Esophagus muscularis mucosa (tissue), 4 donors: ENCODE measurements around the gene UBR2. TPM values are rescaled to one million over a fixed set of nuclear protein-coding genes. Genes with fewer than 3 reads are reported as not detected.
"Not testable (repeated sequence)": the region's sequence is repeated elsewhere in the genome, so short reads cannot be mapped to it uniquely, and the experiment has no call there.

Experiments used
- DNase-seq: peaks from one replicate; pipeline ENCODE4 v3.0.0-alpha.2; 2017; ENCODE audit errors: extremely low spot score
- H3K27ac ChIP-seq, 4 donors: fragments of 200-600 bp; sonication (generic); replicated peaks in 1 of 4; 1 replicate in 3 of 4; 2 replicates in 1 of 4; pipeline ENCODE4 v1.5.1; 2016 to 2019; ENCODE audit warnings: mild to moderate bottlenecking in 1 of 4
- H3K27me3 ChIP-seq, 4 donors: fragments of 200-600 bp; sonication (generic); one replicate each; pipeline versions ENCODE4 v1.5.1 to v1.6.0; 2016 to 2019
- H3K36me3 ChIP-seq, 4 donors: fragments of 200-600 bp; sonication (generic); one replicate each; pipeline ENCODE4 v1.5.1; 2016 to 2019
- H3K4me1 ChIP-seq, 4 donors: fragments of 200-600 bp; sonication (generic); one replicate each; pipeline ENCODE4 v1.5.1; 2016 to 2019
- H3K4me3 ChIP-seq, 4 donors: fragments of 200-600 bp; sonication (generic); 1 replicate in 2 of 4; 2 replicates in 2 of 4; pipeline ENCODE4 v1.5.1; 2016 to 2019; ENCODE audit warnings: mild to moderate bottlenecking in 4 of 4, moderate library complexity in 1 of 4
- H3K9me3 ChIP-seq, 4 donors: fragments of 200-600 bp; sonication (generic); 1 replicate in 3 of 4; 2 replicates in 1 of 4; pipeline ENCODE4 v1.5.1; 2016 to 2019
- EP300 ChIP-seq: sonication (generic); formaldehyde crosslinking; IDR thresholded peaks from one replicate; pipeline ENCODE4 v1.6.1; 2017; ENCODE audit warnings: antibody characterized with exemption
- POLR2A ChIP-seq: fragments of 450-650 bp; IDR thresholded peaks from one replicate; pipeline ENCODE4 v1.6.1; 2017; ENCODE audit warnings: antibody characterized with exemption, moderate library complexity, mild to moderate bottlenecking, low read depth
- POLR2AphosphoS5 ChIP-seq, 2 donors: sonication (generic); formaldehyde crosslinking; IDR thresholded peaks; one replicate each; pipeline ENCODE4 v1.6.1; 2017; ENCODE audit warnings: antibody characterized with exemption in 2 of 2
- WGBS: methylation state at CpG from one replicate; pipeline ENCODE4 v1.1.5; 2018; 5-methylcytosine and 5-hydroxymethylcytosine counted together
- intact Hi-C: fragments of 100-400 bp; cut with DNase I; formaldehyde crosslinking; loops from one replicate; pipeline ENCODE4 v1.15.1; 2023
- total RNA-seq, 4 donors: library from RNA; depleted of rRNA; stranded (reverse); fragments of >200 nt; gene quantifications; one replicate each; pipeline versions ENCODE4 v1.1.0 to v1.2.1, GENCODE V29; 2016
- TF ChIP-seq, protein P1 (sequence below), 3 experiments: fragments of 200-600 bp in 2 of 3; fragments of 450-650 bp in 1 of 3; sonication (generic) in 2 of 3; IDR thresholded peaks; one replicate each; pipeline ENCODE4 v1.5.1; 2017 to 2019; ENCODE audit warnings: antibody characterized with exemption in 3 of 3, mild to moderate bottlenecking in 2 of 3, moderate library complexity in 1 of 3

The UBR2 gene
- total RNA-seq, 4 donors from 2014 or later, result 26.5 to 36.1 (median 28.9) TPM

DNA sequence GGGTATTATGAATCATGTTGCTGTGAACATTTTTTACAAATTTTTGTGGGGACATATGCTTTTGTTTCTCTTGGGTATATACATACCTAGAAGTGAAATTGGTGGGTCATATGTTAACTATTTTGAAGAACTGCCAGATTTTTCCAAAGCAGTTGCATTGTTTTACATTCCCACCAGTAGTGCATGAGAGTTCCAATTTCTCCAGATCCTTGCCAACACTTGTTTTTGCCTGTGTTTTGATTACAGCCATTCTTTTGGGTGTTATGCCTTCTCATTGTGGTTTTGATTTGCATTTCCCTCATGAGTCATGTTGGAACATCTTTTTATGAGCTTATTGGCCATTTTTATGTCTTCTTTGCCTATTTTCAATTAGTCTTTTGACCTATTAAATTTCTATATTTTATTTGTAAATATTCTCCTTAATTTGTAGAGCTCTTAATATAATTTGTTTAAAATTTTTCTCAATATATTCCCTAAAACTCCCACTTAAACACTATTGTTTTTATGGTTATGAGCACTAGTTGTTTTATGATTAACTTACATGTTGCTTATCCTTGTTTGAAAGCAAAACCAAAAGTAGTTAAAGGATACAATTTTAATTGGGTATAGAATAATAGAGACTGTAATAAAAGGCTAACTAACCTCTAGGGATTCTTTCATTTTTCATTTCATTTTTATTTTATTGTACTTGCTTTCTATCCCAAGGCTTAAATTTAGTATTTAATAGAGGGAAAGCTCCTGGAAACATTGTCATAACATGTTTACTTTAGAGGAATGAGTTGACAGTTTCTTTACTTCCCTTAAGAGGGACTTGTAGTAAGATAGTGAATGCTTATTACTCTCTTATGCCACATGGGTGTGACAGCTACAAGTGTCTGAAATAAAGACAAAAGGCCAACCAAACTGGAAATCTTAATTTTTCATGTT, 5.5 kb downstream of the UBR2 start:
- TF ChIP-seq EP300 (no peak), POLR2AphosphoS5 (IDR thresholded peaks at IDR 0.05) (no peak), POLR2A (no peak)
- TF ChIP-seq, protein P1, sequence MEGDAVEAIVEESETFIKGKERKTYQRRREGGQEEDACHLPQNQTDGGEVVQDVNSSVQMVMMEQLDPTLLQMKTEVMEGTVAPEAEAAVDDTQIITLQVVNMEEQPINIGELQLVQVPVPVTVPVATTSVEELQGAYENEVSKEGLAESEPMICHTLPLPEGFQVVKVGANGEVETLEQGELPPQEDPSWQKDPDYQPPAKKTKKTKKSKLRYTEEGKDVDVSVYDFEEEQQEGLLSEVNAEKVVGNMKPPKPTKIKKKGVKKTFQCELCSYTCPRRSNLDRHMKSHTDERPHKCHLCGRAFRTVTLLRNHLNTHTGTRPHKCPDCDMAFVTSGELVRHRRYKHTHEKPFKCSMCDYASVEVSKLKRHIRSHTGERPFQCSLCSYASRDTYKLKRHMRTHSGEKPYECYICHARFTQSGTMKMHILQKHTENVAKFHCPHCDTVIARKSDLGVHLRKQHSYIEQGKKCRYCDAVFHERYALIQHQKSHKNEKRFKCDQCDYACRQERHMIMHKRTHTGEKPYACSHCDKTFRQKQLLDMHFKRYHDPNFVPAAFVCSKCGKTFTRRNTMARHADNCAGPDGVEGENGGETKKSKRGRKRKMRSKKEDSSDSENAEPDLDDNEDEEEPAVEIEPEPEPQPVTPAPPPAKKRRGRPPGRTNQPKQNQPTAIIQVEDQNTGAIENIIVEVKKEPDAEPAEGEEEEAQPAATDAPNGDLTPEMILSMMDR (IDR thresholded peaks at IDR 0.05), result no peak
- peak overlapping the region in 2 of 4 donors; percentile 24 to 28 for H3K27ac ChIP-seq
- intact Hi-C loops, result loop anchor here (10.0 kb wide), 1 partner anchor 785 kb away; the partner anchor contains the start of genes PRICKLE4 and TOMM6
- peaks cover 0 to 8% (median 3%) of the 10 kb centered on the region in 4 donors for H3K36me3 ChIP-seq
- no peaks in the 10 kb centered on the region for H3K27me3 ChIP-seq
- no peak for DNase-seq
- no peak overlapping the region for H3K4me3 ChIP-seq
- H3K4me1 ChIP-seq, result peaks cover 34 to 79% (median 68%) of the 10 kb centered on the region in 4 donors
- no peaks in the 10 kb centered on the region for H3K9me3 ChIP-seq

DNA sequence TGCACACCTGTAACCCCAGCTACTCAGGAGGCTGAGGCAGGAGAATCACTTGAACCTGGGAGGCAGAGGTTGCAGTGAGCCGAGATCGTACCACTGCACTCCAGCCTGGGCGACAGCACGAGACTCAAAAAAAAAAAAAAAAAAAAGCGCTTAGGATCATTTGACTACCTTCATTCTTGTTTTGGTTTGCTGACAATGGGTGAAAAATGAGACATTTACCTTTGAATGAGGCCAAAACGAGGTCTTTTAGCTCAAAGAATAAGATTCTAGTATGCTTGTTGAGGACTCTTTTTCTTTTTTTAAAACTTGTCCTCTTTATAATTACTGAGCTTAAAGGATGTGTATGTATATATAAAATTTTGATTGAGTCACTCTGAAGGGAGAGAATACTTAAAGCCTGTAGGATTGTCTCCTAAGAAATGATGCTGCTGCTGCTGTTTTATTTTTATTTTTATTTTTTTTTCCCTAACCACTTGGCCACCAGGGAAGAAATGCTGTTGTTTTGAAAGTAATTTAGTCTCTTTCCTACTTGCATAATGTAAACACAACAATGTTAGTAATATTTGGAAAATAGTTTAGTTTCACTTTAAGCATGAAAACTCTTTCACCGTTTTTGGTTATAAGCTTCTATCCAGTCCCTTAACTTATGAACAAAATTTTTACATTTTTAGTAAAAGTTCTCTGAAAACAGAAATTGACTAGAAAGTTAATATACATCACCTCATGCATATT, 7.9 kb downstream of the UBR2 start:
- intact Hi-C loops, result no loop called here
- Histone ChIP-seq H3K4me3 (peak overlapping the region in 1 of 4 donors; percentile 1), H3K9me3 (no peaks in the 10 kb centered on the region), H3K27ac (no peak overlapping the region), H3K4me1 (peaks cover 39 to 76% (median 70%) of the 10 kb centered on the region in 4 donors), H3K36me3 (peaks cover 0 to 25% (median 8%) of the 10 kb centered on the region in 4 donors), H3K27me3 (no peaks in the 10 kb centered on the region)
- WGBS, result 76% methylated on average over 7 of the region's 7 CpGs
- DNase-seq, result no peak
- TF ChIP-seq POLR2AphosphoS5 (IDR thresholded peaks at IDR 0.05), result no peak
- TF ChIP-seq EP300, result no peak
- no peak for TF ChIP-seq POLR2A
- TF ChIP-seq, protein P1 (IDR thresholded peaks at IDR 0.05), result no peak

DNA sequence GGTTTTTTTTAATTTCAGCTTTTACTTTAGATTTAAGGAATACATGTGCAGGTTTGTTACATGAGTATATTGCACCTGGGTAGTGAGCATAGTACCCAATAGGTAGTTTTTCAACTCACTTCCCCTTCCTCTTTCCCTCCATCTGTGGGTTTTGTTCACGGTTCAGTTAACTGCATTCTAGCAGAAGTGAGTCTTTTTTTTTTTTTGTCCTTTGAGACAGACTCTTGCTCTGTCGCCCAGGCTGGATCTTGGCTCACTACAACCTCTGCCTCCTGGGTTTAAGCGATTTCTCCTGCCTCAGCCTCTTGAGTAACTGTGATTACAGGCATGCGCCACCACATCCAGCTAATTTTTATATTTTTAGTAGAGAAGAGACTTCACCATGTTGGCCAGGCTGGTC, 8.7 kb downstream of the UBR2 start:
- no peak for TF ChIP-seq POLR2AphosphoS5 (IDR thresholded peaks at IDR 0.05)
- TF ChIP-seq, protein P1 (IDR thresholded peaks at IDR 0.05), result no peak
- no peak for TF ChIP-seq POLR2A
- no peak for TF ChIP-seq EP300

DNA sequence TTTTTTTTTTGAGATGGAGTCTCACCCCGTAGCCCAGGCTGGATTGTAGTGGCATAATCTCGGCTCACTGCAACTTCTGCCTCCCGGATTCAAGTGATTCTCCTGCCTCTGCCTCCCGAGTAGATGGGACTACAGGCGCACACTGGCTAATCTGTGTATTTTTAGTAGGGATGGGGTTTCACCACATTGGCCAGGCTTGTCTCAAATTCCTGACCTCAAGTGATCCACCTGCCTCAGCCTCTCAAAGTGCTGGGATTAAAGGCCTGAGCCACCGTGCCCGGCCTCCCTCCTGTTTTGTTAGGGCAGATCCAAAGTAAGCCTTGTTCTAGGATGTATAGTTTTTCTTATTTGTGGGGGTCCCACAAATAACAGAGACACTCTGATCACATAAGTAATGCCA, 12.7 kb downstream of the UBR2 start:
- H3K36me3 ChIP-seq, result peaks cover 0 to 29% (median 17%) of the 10 kb centered on the region in 4 donors
- 95% methylated on average over 7 of the region's 7 CpGs for WGBS
- H3K9me3 ChIP-seq, H3K27me3 ChIP-seq, H3K4me3 ChIP-seq, H3K27ac ChIP-seq, DNase-seq, intact Hi-C loops: not testable (repeated sequence)
- peaks cover 28 to 59% (median 53%) of the 10 kb centered on the region in 4 donors for H3K4me1 ChIP-seq

More for the DNA sequence above, 8.7 kb downstream of the UBR2 start:
- WGBS, result 58% methylated on average over 4 of the region's 4 CpGs
- Histone ChIP-seq H3K4me1 (peaks cover 43 to 76% (median 71%) of the 10 kb centered on the region in 4 donors), H3K27me3 (no peaks in the 10 kb centered on the region), H3K36me3 (peaks cover 0 to 25% (median 8%) of the 10 kb centered on the region in 4 donors), H3K9me3 (no peaks in the 10 kb centered on the region), H3K4me3 (no peak overlapping the region), H3K27ac (no peak overlapping the region)
- DNase-seq, result no peak
- intact Hi-C loops, result no loop called here

DNA sequence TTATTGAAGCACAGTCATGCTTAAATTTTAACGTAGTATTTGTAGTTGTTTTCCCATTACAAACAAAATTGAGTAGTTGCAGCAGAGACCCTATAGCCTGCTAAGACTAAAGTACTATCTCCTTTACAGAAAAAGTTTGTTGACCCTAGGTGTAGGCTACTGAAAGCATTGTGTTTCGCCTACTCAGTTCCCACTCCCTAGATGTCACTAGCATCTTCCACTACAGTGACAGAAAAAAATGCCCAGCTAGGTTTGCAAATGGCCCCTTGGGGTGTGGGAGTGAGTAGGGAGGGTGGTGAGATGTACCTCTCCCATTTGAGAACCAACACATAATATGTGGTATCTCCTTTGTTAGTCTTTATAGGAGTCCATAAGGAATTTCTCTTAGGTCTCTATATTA, 34.5 kb downstream of the UBR2 start:
- DNase-seq, result no peak
- 96% methylated on average over 2 of the region's 2 CpGs for WGBS
- Histone ChIP-seq H3K27me3 (no peaks in the 10 kb centered on the region), H3K9me3 (no peaks in the 10 kb centered on the region), H3K36me3 (peaks cover 0 to 30% (median 10%) of the 10 kb centered on the region in 4 donors), H3K4me3 (no peak overlapping the region), H3K27ac (no peak overlapping the region), H3K4me1 (peaks cover 0 to 5% (median 2%) of the 10 kb centered on the region in 4 donors)
- TF ChIP-seq, protein P1 (IDR thresholded peaks at IDR 0.05), result no peak
- TF ChIP-seq POLR2A (no peak), POLR2AphosphoS5 (IDR thresholded peaks at IDR 0.05) (no peak), EP300 (no peak)
- intact Hi-C loops, result no loop called here
